Liver (tissue), 3 donors: ENCODE data around the gene ARPC3.

Experiments
- CTCF ChIP-seq: fragments of 150-350 bp; IDR thresholded peaks from 2 replicates; pipeline ENCODE4 v1.5.1; 2017; ENCODE audit warnings: improper control_type of control experiment, low read depth, low read length; ENCODE audit not compliant: missing input control
- GABPA ChIP-seq, 2 donors: IDR thresholded peaks in 1 of 2; conservative IDR thresholded peaks in 1 of 2; 2 replicates each; pipeline ENCODE4 v1.6.1; 2016; ENCODE audit warnings: antibody characterized with exemption in 2 of 2, mild to moderate bottlenecking in 1 of 2, moderate library complexity in 1 of 2
- donor health status: healthy.
- donor health status: healthy.

- TF ChIP-seq CTCF (no peak), GABPA (IDR thresholded peaks at IDR 0.05 in 1 of 2, conservative IDR thresholded peaks at IDR 0.05 in 1 of 2) (no peak)
Measured at GRCh38 chr12:110403976-110404682, 46.0 kb downstream of the ARPC3 start.
